ENCODE results near the gene NLRC5.
A peak's percentile ranks its signal among the peaks of the same experiment; 100 is the strongest.

Gene NLRC5

GRCh38 chr16:56947604-56947995 lies 41.8 kb upstream of the NLRC5 start:
- no peaks in the 10 kb centered on the region for H3K9me3 ChIP-seq (ENCODE audit: control insufficient read depth, low read length)
- no peak overlapping the region for H3K9ac ChIP-seq (ENCODE audit: low read length)
- no peaks in the 10 kb centered on the region for H3K27me3 ChIP-seq (replicated peaks; ENCODE audit: control insufficient read depth, insufficient read depth, low read length)

GRCh38 chr16:56948234-56948633 lies 41.1 kb upstream of the NLRC5 start:
- Histone ChIP-seq H3K4me1 (ENCODE audit: control insufficient read depth, insufficient read depth, low read length) (peaks cover 15% of the 10 kb centered on the region), H3K27me3 (replicated peaks; ENCODE audit: control insufficient read depth, insufficient read depth, low read length) (no peaks in the 10 kb centered on the region), H3K36me3 (ENCODE audit: control insufficient read depth, insufficient read depth, low read length, severe bottlenecking) (peaks cover 28% of the 10 kb centered on the region), H3K9ac (ENCODE audit: low read length) (no peak overlapping the region), H3K4me3 (ENCODE audit: low read length) (no peak overlapping the region), H3K9me3 (ENCODE audit: control insufficient read depth, low read length) (no peaks in the 10 kb centered on the region)
- DNase-seq (ENCODE audit: low read depth): no peak

More at GRCh38 chr16:56947604-56947995, 41.8 kb upstream of the NLRC5 start:
- DNase-seq (ENCODE audit: low read depth): no peak
- Histone ChIP-seq H3K4me3 (ENCODE audit: low read length) (no peak overlapping the region), H3K4me1 (ENCODE audit: control insufficient read depth, insufficient read depth, low read length) (peaks cover 15% of the 10 kb centered on the region), H3K36me3 (ENCODE audit: control insufficient read depth, insufficient read depth, low read length, severe bottlenecking) (peaks cover 34% of the 10 kb centered on the region)

- peaks cover 12% of the 10 kb centered on the region for H3K4me1 ChIP-seq (ENCODE audit: control insufficient read depth, insufficient read depth, low read length)
- no peak overlapping the region for H3K9ac ChIP-seq (ENCODE audit: low read length)
- H3K27me3 ChIP-seq (replicated peaks; ENCODE audit: control insufficient read depth, insufficient read depth, low read length): no peaks in the 10 kb centered on the region
- DNase-seq (ENCODE audit: low read depth): no peak
- peaks cover 9% of the 10 kb centered on the region for H3K36me3 ChIP-seq (ENCODE audit: control insufficient read depth, insufficient read depth, low read length, severe bottlenecking)
- no peaks in the 10 kb centered on the region for H3K9me3 ChIP-seq (ENCODE audit: control insufficient read depth, low read length)
- H3K4me3 ChIP-seq (ENCODE audit: low read length): no peak overlapping the region
Measured at GRCh38 chr16:56950051-56950450, 39.3 kb upstream of the NLRC5 start.

- DNase-seq (ENCODE audit: low read depth): no peak
- peaks cover 8% of the 10 kb centered on the region for H3K4me1 ChIP-seq (ENCODE audit: control insufficient read depth, insufficient read depth, low read length)
- H3K9me3 ChIP-seq (ENCODE audit: control insufficient read depth, low read length): no peaks in the 10 kb centered on the region
- H3K36me3 ChIP-seq (ENCODE audit: control insufficient read depth, insufficient read depth, low read length, severe bottlenecking): peaks cover 5% of the 10 kb centered on the region
- H3K4me3 ChIP-seq (ENCODE audit: low read length): no peak overlapping the region
- no peaks in the 10 kb centered on the region for H3K27me3 ChIP-seq (replicated peaks; ENCODE audit: control insufficient read depth, insufficient read depth, low read length)
- H3K9ac ChIP-seq (ENCODE audit: low read length): no peak overlapping the region
Measured at GRCh38 chr16:56950455-56950854, 38.9 kb upstream of the NLRC5 start.

- Histone ChIP-seq H3K9ac (ENCODE audit: low read length) (no peak overlapping the region), H3K4me1 (ENCODE audit: control insufficient read depth, insufficient read depth, low read length) (peaks cover 7% of the 10 kb centered on the region), H3K9me3 (ENCODE audit: control insufficient read depth, low read length) (no peaks in the 10 kb centered on the region), H3K27me3 (replicated peaks; ENCODE audit: control insufficient read depth, insufficient read depth, low read length) (no peaks in the 10 kb centered on the region), H3K36me3 (ENCODE audit: control insufficient read depth, insufficient read depth, low read length, severe bottlenecking) (peaks cover 4% of the 10 kb centered on the region), H3K4me3 (ENCODE audit: low read length) (no peak overlapping the region)
- DNase-seq (ENCODE audit: low read depth): peak; percentile 57
Measured at GRCh38 chr16:56950881-56951771, 38.2 kb upstream of the NLRC5 start.

- Histone ChIP-seq H3K9ac (ENCODE audit: low read length) (no peak overlapping the region), H3K27me3 (replicated peaks; ENCODE audit: control insufficient read depth, insufficient read depth, low read length) (no peaks in the 10 kb centered on the region), H3K4me3 (ENCODE audit: low read length) (no peak overlapping the region), H3K4me1 (ENCODE audit: control insufficient read depth, insufficient read depth, low read length) (no peaks in the 10 kb centered on the region), H3K9me3 (ENCODE audit: control insufficient read depth, low read length) (no peaks in the 10 kb centered on the region), H3K36me3 (ENCODE audit: control insufficient read depth, insufficient read depth, low read length, severe bottlenecking) (no peaks in the 10 kb centered on the region)
- no peak for DNase-seq (ENCODE audit: low read depth)
Measured at GRCh38 chr16:56953006-56953405, 36.4 kb upstream of the NLRC5 start.

- H3K4me1 ChIP-seq (ENCODE audit: control insufficient read depth, insufficient read depth, low read length): peaks cover 12% of the 10 kb centered on the region
- H3K27me3 ChIP-seq (replicated peaks; ENCODE audit: control insufficient read depth, insufficient read depth, low read length): no peaks in the 10 kb centered on the region
- DNase-seq (ENCODE audit: low read depth): no peak
- no peaks in the 10 kb centered on the region for H3K9me3 ChIP-seq (ENCODE audit: control insufficient read depth, low read length)
- H3K36me3 ChIP-seq (ENCODE audit: control insufficient read depth, insufficient read depth, low read length, severe bottlenecking): no peaks in the 10 kb centered on the region
- H3K9ac ChIP-seq (ENCODE audit: low read length): no peak overlapping the region
- H3K4me3 ChIP-seq (ENCODE audit: low read length): no peak overlapping the region
Measured at GRCh38 chr16:56956076-56956475, 33.3 kb upstream of the NLRC5 start.

- no peaks in the 10 kb centered on the region for H3K9me3 ChIP-seq (ENCODE audit: control insufficient read depth, low read length)
- no peaks in the 10 kb centered on the region for H3K36me3 ChIP-seq (ENCODE audit: control insufficient read depth, insufficient read depth, low read length, severe bottlenecking)
- no peak overlapping the region for H3K4me3 ChIP-seq (ENCODE audit: low read length)
- DNase-seq (ENCODE audit: low read depth): no peak
- H3K9ac ChIP-seq (ENCODE audit: low read length): no peak overlapping the region
- H3K27me3 ChIP-seq (replicated peaks; ENCODE audit: control insufficient read depth, insufficient read depth, low read length): no peaks in the 10 kb centered on the region
- peaks cover 19% of the 10 kb centered on the region for H3K4me1 ChIP-seq (ENCODE audit: control insufficient read depth, insufficient read depth, low read length)
Measured at GRCh38 chr16:56956756-56957155, 32.6 kb upstream of the NLRC5 start.

- H3K9ac ChIP-seq (ENCODE audit: low read length): peak overlapping the region; percentile 22
- H3K4me3 ChIP-seq (ENCODE audit: low read length): no peak overlapping the region
- no peaks in the 10 kb centered on the region for H3K36me3 ChIP-seq (ENCODE audit: control insufficient read depth, insufficient read depth, low read length, severe bottlenecking)
- no peaks in the 10 kb centered on the region for H3K9me3 ChIP-seq (ENCODE audit: control insufficient read depth, low read length)
- no peaks in the 10 kb centered on the region for H3K27me3 ChIP-seq (replicated peaks; ENCODE audit: control insufficient read depth, insufficient read depth, low read length)
- peak; percentile 47 for DNase-seq (ENCODE audit: low read depth)
- H3K4me1 ChIP-seq (ENCODE audit: control insufficient read depth, insufficient read depth, low read length): peaks cover 45% of the 10 kb centered on the region
Measured at GRCh38 chr16:56960681-56961281, 28.6 kb upstream of the NLRC5 start.

- H3K4me1 ChIP-seq (ENCODE audit: control insufficient read depth, insufficient read depth, low read length): peaks cover 51% of the 10 kb centered on the region
- peak overlapping the region; percentile 20 for H3K4me3 ChIP-seq (ENCODE audit: low read length)
- H3K9me3 ChIP-seq (ENCODE audit: control insufficient read depth, low read length): no peaks in the 10 kb centered on the region
- H3K36me3 ChIP-seq (ENCODE audit: control insufficient read depth, insufficient read depth, low read length, severe bottlenecking): no peaks in the 10 kb centered on the region
- peak overlapping the region; percentile 22 for H3K9ac ChIP-seq (ENCODE audit: low read length)
- no peak for DNase-seq (ENCODE audit: low read depth)
- H3K27me3 ChIP-seq (replicated peaks; ENCODE audit: control insufficient read depth, insufficient read depth, low read length): no peaks in the 10 kb centered on the region
Measured at GRCh38 chr16:56961386-56961785, 28.0 kb upstream of the NLRC5 start.

GRCh38 chr16:56961851-56962281 lies 27.5 kb upstream of the NLRC5 start, which contains the start of gene CETP:
Gene CETP, plus strand, starts transcription at chr16:56961950. Its CDS starts 30 bp downstream, at chr16:56961980.
- Histone ChIP-seq H3K4me1 (ENCODE audit: control insufficient read depth, insufficient read depth, low read length) (peaks cover 51% of the 10 kb centered on the region), H3K4me3 (ENCODE audit: low read length) (peak within 1 kb of the TSS; percentile 20), H3K36me3 (ENCODE audit: control insufficient read depth, insufficient read depth, low read length, severe bottlenecking) (no peaks in the 10 kb centered on the region), H3K9me3 (ENCODE audit: control insufficient read depth, low read length) (no peaks in the 10 kb centered on the region), H3K27me3 (replicated peaks; ENCODE audit: control insufficient read depth, insufficient read depth, low read length) (no peaks in the 10 kb centered on the region), H3K9ac (ENCODE audit: low read length) (peak within 1 kb of the TSS; percentile 22)
- no peak for DNase-seq (ENCODE audit: low read depth)
